ENCODE measurements around the gene USHBP1. TPM values are rescaled to one million over a fixed set of nuclear protein-coding genes. Genes with fewer than 3 reads are reported as not detected.

USHBP1 gene
- total and polyA plus RNA-seq, 2 of the 4 experiments (the other 2 are of a cell fraction), result not detected

DNA sequence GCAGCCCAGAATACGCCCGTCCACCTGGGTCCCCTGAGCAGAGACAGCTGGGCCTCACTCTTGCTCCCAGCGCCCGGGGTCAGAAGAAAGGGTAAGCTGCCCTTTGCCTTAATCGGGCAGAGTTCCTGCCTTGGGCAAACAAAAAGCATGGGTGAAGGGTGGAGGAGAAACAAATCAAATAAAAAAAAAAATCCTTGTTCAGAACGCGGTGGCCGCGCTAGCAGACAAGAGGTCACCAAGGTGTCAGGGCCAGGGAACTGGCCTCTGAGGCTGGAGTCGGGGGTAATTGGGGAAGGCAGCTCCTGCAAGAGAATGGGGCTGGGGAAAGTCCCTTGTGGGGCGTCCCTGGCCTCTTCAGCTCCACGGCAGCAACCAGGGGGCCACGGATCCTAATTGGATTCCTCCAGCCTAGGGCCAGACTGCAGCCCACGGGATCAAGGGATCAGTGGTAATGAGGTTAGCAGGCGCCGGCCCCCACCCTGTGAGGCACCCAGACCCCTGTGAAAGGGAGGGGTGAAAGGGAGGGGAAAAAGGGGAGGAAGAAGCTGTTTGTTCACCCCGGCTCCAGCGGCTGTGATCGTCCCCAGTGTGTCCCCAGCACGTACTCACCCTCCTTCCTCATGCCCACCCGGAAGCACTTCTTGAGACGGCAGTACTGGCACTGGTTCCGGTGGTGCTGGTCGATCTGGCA lies 24.3 kb downstream of the USHBP1 start:
- CTCF ChIA-PET, result no interaction called here
- H4K20me1 ChIP-seq (ENCODE audit: insufficient read depth, low read length), result peaks cover 31% of the 10 kb centered on the region

More for the DNA sequence above, 24.3 kb downstream of the USHBP1 start:
- H3K79me1 ChIP-seq (ENCODE audit: low read depth in 1 of 2, low read length in 2 of 2), result peaks cover 32 to 63% of the 10 kb centered on the region in 2 experiments
- H2BK5ac ChIP-seq (ENCODE audit: low read depth, low read length, poor library complexity, severe bottlenecking), result no peak overlapping the region
- no peak overlapping the region for H3K14ac ChIP-seq (replicated peaks; ENCODE audit: low read depth, low read length)
- no peak overlapping the region for H2AFZ ChIP-seq (replicated peaks; ENCODE audit: low read length, poor library complexity)
- WGBS, 2 experiments (ENCODE audit: extremely low coverage in 2 of 2, insufficient read length in 1 of 2), result 87% methylated on average over 4 of the region's 24 CpGs; no CpG with 5 or more reads in 1 of the 2 experiments
- H3K9me1 ChIP-seq (ENCODE audit: insufficient read depth, low read length), result peaks cover 6% of the 10 kb centered on the region; the same call in 1 of the 2 replicates
- POLR2A ChIA-PET (ENCODE audit: unreplicated experiment), result no interaction called here
- no peak overlapping the region for H3K4me2 ChIP-seq (ENCODE audit: low read depth, low read length)
- TF ChIP-seq, protein P1, sequence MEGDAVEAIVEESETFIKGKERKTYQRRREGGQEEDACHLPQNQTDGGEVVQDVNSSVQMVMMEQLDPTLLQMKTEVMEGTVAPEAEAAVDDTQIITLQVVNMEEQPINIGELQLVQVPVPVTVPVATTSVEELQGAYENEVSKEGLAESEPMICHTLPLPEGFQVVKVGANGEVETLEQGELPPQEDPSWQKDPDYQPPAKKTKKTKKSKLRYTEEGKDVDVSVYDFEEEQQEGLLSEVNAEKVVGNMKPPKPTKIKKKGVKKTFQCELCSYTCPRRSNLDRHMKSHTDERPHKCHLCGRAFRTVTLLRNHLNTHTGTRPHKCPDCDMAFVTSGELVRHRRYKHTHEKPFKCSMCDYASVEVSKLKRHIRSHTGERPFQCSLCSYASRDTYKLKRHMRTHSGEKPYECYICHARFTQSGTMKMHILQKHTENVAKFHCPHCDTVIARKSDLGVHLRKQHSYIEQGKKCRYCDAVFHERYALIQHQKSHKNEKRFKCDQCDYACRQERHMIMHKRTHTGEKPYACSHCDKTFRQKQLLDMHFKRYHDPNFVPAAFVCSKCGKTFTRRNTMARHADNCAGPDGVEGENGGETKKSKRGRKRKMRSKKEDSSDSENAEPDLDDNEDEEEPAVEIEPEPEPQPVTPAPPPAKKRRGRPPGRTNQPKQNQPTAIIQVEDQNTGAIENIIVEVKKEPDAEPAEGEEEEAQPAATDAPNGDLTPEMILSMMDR (conservative IDR thresholded peaks at IDR 0.05; ENCODE audit: low read depth, low read length), result no peak
- TF ChIP-seq RCOR1 (IDR thresholded peaks at IDR 0.05; ENCODE audit: insufficient replicate concordance, low read length), result no peak
- TF ChIP-seq BHLHE40 (IDR thresholded peaks at IDR 0.05; ENCODE audit: low read depth, low read length), result no peak
- no peak for TF ChIP-seq NFE2L2 (IDR thresholded peaks at IDR 0.05; ENCODE audit: low read depth, low read length)
- TF ChIP-seq RAD21 (IDR thresholded peaks at IDR 0.05; ENCODE audit: low read length), result no peak
- TF ChIP-seq, protein P2, sequence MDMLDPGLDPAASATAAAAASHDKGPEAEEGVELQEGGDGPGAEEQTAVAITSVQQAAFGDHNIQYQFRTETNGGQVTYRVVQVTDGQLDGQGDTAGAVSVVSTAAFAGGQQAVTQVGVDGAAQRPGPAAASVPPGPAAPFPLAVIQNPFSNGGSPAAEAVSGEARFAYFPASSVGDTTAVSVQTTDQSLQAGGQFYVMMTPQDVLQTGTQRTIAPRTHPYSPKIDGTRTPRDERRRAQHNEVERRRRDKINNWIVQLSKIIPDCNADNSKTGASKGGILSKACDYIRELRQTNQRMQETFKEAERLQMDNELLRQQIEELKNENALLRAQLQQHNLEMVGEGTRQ (IDR thresholded peaks at IDR 0.05; ENCODE audit: low read depth, low read length), result no peak
- TF ChIP-seq FOS (IDR thresholded peaks at IDR 0.05; ENCODE audit: low read depth, low read length), result no peak
- TF ChIP-seq, protein P3, sequence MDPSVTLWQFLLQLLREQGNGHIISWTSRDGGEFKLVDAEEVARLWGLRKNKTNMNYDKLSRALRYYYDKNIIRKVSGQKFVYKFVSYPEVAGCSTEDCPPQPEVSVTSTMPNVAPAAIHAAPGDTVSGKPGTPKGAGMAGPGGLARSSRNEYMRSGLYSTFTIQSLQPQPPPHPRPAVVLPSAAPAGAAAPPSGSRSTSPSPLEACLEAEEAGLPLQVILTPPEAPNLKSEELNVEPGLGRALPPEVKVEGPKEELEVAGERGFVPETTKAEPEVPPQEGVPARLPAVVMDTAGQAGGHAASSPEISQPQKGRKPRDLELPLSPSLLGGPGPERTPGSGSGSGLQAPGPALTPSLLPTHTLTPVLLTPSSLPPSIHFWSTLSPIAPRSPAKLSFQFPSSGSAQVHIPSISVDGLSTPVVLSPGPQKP (IDR thresholded peaks at IDR 0.05; ENCODE audit: borderline replicate concordance, low read depth, low read length), result no peak
- no peak for TF ChIP-seq SMC3 (IDR thresholded peaks at IDR 0.05; ENCODE audit: low read depth, low read length)
- no peak for TF ChIP-seq MXI1 (IDR thresholded peaks at IDR 0.05; ENCODE audit: borderline replicate concordance, low read depth, low read length)
- no peak overlapping the region for H3K23ac ChIP-seq (ENCODE audit: low read depth, low read length)
- H2BK15ac ChIP-seq (ENCODE audit: low read depth, low read length), result no peak overlapping the region
- intact Hi-C loops (cut with micrococcal nuclease), result no loop called here
- dilution Hi-C loops (cut with HindIII; ENCODE audit: low sequenced_read_pairs, unreplicated experiment), result no loop called here
- H4K8ac ChIP-seq (ENCODE audit: low read depth in 2 of 2, low read length in 2 of 2), result no peak overlapping the region
- BruUV-seq (replicated peaks), result no TSS peak
- no peak overlapping the region for H3K4me3 ChIP-seq (ENCODE audit: insufficient read depth, low read depth, low read length)
- no peaks in the 10 kb centered on the region for H3K27me3 ChIP-seq (ENCODE audit: control insufficient read depth, insufficient read depth, low read length)
- peaks cover 19% of the 10 kb centered on the region for H3K36me3 ChIP-seq (ENCODE audit: control insufficient read depth, insufficient read depth, low read length)
- ATAC-seq (ENCODE audit: low read depth) (no peak), DNase-seq (no peak)
- H3K9me3 ChIP-seq (ENCODE audit: control insufficient read depth, insufficient read depth, low read length), result no peaks in the 10 kb centered on the region
- H3K9ac ChIP-seq (ENCODE audit: low read depth, low read length), result no peak overlapping the region
- no peak overlapping the region for H2BK120ac ChIP-seq (ENCODE audit: low read depth, low read length)
- H3K4ac ChIP-seq (ENCODE audit: low read depth, low read length), result no peak overlapping the region
- no peak overlapping the region for H2AK9ac ChIP-seq (replicated peaks; ENCODE audit: low read depth, low read length, poor library complexity)
- H2AK5ac ChIP-seq (ENCODE audit: low read depth, low read length), result no peak overlapping the region
- no peak overlapping the region for H2BK20ac ChIP-seq (ENCODE audit: low read depth, low read length)
- in situ Hi-C loops (cut with MboI; ENCODE audit: low sequenced_read_pairs), result no loop called here
- peaks cover 10% of the 10 kb centered on the region; the same call in 1 of the 2 replicates for H3K4me1 ChIP-seq (ENCODE audit: control insufficient read depth, insufficient read depth, low read length)
- H3K56ac ChIP-seq (ENCODE audit: extremely low read depth, insufficient read depth, low read length), result no peak overlapping the region
- no peak overlapping the region for H4K91ac ChIP-seq (ENCODE audit: insufficient read depth, low read depth, low read length)
- no peak overlapping the region for H3K18ac ChIP-seq (ENCODE audit: low read depth, low read length)
- no peak overlapping the region for H3K27ac ChIP-seq (ENCODE audit: insufficient read depth, low read length)
- no peak overlapping the region for H4K5ac ChIP-seq (ENCODE audit: low read depth, low read length)
